B cell (primary cell): Measurements from ENCODE around the gene WIPF1.

Experiments used
- EZH2 ChIP-seq: IDR thresholded peaks from 2 replicates; pipeline ENCODE4 v1.6.1; 2012; ENCODE audit warnings: borderline replicate concordance, low read depth, mild to moderate bottlenecking, moderate library complexity, low read length; ENCODE audit not compliant: insufficient read depth, poor library complexity, severe bottlenecking
- TF ChIP-seq, protein P1 (sequence below): fragments of 200-600 bp; IDR thresholded peaks from one replicate; pipeline ENCODE4 v1.8.0; 2022; ENCODE audit warnings: antibody characterized with exemption, mild to moderate bottlenecking

DNA sequence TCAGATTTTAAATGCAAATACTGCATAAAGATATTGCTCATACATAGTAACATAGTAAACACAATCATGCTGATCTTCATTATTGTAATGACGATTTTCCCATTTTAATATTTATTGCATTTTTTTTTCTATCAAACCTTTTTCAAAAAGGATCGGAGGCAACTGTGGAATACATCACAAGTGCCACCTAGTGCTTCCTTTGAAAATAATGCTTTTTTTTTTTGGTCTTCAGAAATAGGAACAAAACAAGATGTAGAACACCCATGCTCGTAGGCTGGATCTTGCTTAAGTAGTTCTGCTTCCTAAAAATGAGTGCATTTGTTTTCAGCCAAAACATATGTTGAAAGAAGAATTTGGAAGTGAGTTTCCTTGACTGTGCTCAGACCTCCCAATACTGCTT is 75.1 kb downstream of the WIPF1 start:
- TF ChIP-seq, protein P1, sequence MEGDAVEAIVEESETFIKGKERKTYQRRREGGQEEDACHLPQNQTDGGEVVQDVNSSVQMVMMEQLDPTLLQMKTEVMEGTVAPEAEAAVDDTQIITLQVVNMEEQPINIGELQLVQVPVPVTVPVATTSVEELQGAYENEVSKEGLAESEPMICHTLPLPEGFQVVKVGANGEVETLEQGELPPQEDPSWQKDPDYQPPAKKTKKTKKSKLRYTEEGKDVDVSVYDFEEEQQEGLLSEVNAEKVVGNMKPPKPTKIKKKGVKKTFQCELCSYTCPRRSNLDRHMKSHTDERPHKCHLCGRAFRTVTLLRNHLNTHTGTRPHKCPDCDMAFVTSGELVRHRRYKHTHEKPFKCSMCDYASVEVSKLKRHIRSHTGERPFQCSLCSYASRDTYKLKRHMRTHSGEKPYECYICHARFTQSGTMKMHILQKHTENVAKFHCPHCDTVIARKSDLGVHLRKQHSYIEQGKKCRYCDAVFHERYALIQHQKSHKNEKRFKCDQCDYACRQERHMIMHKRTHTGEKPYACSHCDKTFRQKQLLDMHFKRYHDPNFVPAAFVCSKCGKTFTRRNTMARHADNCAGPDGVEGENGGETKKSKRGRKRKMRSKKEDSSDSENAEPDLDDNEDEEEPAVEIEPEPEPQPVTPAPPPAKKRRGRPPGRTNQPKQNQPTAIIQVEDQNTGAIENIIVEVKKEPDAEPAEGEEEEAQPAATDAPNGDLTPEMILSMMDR = no peak
- no peak for TF ChIP-seq EZH2
